GM18868 (cell line): Measurements from ENCODE around the gene HLA-DQA1.
"Not testable (repeated sequence)": the region's sequence is repeated elsewhere in the genome, so short reads cannot be mapped to it uniquely, and the experiment has no call there.

Experiments used
- ATAC-seq: cut with Tn5 transposase; IDR thresholded peaks from one replicate; pipeline ENCODE4 v1.9.1; 2021; ENCODE audit warnings: mild to moderate bottlenecking, moderate library complexity; ENCODE audit not compliant: unreplicated experiment

Gene HLA-DQA1

GRCh38 chr6:32637219-32637880 is at the start of gene HLA-DQA1:
Gene HLA-DQA1, plus strand, starts transcription at chr6:32637406. Its CDS starts 53 bp downstream, at chr6:32637459.
- peak; percentile 86 for ATAC-seq

DNA sequence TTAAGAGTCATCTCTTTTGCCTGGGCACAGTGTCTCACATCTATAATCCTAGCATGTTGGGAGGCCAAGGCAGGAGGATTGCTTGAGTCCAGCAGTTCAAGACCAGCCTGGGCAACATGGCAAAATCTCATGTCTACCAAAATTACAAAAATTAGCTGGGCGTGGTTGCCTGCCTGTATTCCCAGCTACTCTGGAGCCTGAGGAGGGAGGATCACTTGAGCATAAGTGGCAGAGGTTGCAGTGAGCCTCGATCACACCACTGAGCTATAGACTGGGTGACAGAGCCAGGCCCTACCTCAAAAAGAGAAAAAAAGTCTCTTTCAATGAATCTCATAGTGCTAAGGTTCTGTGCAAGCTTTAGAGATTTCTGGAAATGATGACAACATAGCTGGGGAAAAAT is 49.0 kb upstream of the HLA-DQA1 start:
- ATAC-seq, result no peak

DNA sequence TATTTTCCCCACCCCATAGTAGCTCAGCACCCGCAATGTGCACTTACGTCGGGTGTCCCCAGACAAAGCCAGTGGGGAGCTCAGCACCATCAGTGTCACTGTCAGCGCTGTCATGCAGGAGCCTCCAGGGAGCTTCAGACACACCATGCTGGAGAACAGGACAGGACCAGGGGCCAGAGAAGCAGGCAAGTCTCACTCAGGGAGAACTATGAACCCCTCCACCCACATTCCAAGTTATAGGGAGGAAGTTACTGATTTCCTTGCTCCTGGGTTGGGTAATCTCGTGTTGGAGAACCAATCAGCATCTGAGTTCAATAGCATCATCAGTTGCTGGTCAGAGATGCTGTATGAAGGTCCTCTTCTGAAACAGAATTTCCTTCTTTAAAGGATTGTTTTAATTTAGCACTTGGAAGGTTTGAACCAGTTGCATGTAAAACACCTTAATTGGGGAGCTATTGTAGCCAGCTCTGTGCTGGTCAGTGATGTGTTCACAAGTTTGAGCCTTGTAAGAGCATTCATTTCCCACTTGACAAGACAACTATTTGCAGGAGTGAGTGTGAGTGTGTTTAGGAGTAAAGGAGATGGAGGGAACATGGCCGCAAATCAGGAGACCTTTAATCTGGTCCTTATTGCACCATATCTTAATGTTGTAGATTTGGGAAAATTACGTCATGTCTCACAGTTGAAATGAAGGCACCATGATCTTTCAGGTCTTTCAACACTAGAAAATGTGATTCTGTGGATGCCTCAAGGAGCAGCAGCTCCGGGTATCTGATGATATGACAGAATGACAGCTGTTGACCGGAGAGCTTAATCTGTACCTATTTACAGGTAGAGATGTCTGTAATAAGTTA is 47.4 kb upstream of the HLA-DQA1 start, which contains the start of gene HLA-DRB1:
Gene HLA-DRB1, minus strand, starts transcription at position 253 of the 854 bp plus-strand sequence. Its CDS starts 106 bp downstream, at position 147.
- ATAC-seq, result peak; percentile 90

- not testable (repeated sequence) for ATAC-seq
Measured at GRCh38 chr6:32590713-32591112, 46.5 kb upstream of the HLA-DQA1 start.

DNA sequence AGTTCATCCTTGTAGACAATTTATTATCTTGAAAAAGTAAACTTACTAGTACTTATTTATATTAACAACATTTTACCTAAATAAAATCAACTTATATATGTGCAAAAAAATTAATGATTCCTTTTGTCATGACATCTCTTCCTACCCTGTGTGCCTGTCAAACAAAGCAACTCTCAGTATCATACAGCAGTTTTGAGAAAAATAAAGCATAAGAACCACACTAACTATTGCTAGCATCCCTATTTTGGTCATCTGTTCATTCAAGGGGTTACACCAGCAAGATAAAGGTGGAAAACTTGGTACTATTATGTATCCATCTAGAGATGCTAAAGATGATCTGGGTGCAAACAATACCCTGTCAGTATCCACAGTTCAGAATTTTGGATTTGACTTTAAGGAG is 40.2 kb upstream of the HLA-DQA1 start:
- no peak for ATAC-seq

DNA sequence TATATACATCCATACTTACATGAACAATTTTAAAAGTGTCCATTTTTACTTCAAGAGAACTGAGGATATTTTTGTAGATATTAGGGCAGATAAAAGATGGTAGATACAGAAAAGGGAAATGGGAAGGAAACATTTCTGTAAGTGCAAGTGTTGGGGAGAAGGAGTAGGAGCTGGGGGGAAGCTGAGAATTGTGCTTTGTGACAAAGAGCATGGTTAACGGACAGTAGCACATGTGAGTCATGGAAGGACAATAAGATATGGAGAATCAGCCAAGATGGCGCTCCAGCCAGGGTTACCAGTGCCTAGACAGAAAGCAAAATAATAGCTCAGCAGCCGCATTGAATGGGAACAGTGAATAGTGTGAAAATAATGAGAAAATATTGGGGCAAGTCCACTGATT is 34.8 kb upstream of the HLA-DQA1 start:
- ATAC-seq, result no peak

DNA sequence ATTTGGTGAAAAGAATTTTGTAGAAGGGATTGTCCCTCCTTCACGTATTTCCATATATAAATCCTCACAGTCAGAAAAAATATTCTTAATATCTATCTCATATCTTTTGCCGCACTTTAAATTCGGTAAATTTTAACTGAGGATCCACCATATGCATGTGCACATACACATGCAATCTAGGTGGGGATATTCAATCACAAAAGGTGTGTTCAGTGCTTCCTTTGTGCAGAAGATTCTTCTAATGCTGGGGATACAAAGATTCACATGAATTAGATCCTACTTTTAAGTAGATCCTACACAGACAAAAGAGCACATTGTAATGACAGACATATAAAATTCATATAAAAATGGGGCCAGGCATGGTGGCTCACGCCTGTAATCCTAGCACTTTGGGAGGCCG is 34.0 kb upstream of the HLA-DQA1 start:
- ATAC-seq, result no peak

DNA sequence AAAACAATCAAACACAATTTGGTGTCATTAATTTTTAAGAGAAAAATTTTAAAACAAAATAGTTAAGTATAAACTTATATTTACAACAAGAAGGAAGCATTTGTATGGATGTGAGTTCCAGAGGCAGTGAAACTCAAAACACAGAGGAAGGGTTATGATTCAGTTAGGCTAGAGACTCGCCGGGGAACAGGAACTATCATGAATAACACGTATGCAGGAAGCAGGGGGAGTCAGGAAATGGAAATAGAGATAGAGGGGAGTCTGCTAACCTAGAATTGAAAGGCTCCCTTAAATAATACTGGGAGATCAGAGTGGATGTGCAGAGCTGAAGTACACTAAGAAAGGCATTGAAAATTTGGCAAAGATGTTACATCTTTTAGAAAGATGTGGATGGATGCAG is 33.3 kb upstream of the HLA-DQA1 start:
- ATAC-seq, result no peak

- peak; percentile 43 for ATAC-seq
Measured at GRCh38 chr6:32604434-32604877, 32.8 kb upstream of the HLA-DQA1 start.

GRCh38 chr6:32607263-32607987 is 29.8 kb upstream of the HLA-DQA1 start:
- ATAC-seq, result no peak

GRCh38 chr6:32607988-32608298 is 29.3 kb upstream of the HLA-DQA1 start:
- ATAC-seq, result no peak

DNA sequence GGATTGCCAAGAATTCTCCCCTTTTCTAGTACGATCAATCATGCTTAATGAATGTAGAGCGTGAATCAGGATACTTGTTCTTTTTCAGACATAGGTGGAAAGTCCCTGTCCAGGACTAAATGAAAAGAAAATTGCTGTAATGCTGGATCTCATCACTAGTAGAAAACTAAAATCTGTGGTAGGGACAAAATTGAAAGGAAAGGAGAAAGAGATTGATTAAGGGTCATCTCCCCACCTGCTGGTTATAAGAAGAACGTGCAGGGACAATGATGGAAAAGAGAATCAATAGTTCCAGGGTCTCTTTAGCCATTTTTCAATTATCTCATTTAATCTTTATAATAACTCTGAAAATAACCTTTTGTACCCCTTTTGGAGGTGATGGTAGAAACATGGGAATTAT is 28.8 kb upstream of the HLA-DQA1 start:
- ATAC-seq, result no peak

GRCh38 chr6:32609391-32609730 is 27.8 kb upstream of the HLA-DQA1 start:
- no peak for ATAC-seq

DNA sequence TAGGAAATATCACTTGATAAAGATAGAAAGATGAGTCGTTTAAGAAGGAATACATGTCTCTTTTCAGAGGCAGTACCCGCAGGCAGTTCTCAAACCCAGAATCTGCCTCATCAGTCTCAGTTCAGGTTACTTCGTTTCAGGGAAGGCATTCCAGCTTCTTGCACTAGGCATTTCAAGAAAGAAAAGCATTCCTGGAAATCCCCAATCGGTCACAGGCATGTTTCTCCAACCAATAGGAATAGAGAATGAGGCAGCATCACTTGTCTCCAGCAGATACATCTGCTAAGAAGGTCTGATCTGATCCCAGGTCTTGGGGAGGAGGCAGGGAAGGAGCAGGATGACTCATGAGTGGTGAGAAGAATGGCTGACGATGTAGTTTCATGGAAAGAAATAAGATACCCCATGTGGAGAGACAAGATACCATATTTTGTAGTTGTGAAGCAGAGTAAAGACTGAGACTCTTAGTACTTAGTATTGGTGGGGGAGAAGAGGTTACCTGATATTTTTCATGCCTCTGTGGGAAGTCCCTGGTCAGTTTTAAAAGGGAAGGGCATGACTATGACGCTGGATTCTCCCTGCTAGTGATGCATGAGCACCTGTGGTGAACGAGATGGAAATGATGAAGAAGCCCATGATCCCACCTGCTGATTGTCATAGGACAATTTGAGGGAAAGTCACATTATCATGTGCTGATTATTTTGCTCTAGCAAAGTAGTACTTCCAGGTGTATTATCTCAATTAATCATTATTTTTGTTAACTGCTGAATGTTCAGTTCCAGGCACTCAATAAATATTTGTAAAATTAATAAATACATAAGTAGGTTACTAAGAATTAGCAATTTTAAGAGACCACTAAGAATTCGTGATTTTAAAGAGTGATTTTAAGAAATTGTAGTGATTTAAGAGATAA is 27.2 kb upstream of the HLA-DQA1 start:
- ATAC-seq, result peak; percentile 83

DNA sequence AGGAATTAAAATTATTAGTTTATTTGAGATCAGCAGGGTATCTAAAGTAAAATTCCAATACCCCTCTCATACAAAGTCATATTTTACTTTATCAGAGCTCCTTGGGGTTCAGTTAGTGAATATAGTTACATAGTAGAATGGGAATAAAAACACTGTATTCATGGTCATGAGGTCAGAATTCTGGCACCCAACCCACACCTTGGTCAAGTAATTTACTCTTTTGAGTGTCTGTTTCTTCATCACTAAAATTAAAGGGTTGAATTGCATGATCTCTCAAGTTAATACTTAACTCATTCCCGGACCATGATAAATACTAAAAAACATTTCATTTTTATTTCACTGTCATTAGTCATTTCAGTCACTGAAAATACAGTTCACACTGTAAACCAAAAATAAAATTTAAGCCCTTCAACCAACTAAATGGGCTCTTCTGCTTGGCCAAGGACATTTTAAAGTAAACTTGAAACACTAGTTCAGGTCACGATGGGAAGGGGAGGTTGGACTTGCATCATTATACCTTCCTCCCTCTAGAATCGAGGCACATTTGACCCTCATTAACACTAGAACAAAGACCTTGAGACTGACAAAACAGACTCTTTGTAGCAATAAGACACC is 26.4 kb upstream of the HLA-DQA1 start:
- no peak for ATAC-seq

DNA sequence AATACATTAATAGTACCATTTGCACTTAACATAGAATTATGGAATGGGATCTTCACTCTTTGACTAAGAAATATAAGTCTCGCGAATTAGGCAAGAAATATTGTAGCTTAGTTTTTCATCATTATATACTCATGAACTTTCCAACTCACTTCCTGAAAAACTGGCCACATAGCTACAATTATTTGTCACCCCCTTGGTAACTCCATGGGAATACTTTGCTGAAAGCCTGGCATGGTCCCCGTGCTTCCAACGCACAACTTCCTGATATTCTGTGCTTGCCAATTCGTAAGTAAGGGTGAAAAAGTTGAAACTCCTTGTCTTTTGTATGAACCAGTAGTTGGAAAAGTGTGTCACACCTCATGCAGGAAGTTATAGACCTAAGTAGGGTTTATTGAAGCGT is 23.7 kb upstream of the HLA-DQA1 start:
- ATAC-seq, result no peak

DNA sequence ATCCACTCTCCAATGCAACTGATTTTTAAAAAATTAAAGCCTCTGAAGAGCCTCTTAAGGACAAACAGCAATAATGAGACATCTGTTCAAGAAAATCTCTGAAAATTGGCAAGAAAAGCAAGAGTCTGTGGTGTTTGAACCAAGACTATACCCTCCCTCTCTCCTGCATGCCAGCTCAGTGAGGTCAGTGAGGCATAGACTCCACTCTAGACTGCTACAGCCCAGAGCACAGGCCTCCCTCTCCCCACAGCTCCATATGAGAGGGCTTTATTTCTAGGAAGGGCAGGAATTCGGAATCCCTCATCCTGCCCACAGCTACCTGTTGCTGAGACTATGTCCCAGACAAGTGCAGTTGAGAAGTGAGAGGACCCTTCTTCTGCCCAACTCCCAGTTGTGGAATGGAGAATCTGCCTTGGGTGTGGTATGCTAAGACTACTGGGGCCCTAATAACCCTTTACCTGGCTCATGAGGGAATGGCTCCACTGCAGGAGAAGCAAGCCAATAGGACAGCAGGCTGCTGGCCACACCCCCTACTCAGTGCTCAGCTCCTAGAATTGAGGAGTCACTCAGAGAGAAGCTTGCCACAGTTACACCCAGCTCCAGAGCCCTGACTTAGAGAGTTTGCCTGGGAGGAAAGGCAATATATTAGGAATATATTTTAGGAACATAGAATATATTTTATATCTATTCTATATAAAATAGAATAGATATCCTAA is 22.7 kb upstream of the HLA-DQA1 start:
- no peak for ATAC-seq

GRCh38 chr6:32615885-32616532 is 21.2 kb upstream of the HLA-DQA1 start:
- no peak for ATAC-seq

DNA sequence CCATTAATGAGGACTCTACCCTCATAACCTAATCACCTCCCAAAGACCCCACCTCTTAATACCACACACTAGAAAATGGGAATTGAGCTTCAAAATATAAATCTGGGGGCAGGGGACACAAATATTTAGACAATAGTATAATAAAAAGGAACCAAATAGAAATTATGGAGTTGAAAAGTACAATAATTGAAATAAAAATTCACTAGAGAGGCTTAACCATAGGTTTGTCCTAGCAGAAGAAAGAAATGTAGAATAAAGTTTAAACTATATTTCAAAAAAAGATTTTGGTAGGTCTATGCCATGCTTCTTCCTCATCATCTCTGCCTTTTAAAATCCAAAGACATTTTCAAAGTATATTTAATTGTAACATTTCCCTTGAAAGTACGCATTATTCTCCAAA is 19.5 kb upstream of the HLA-DQA1 start:
- ATAC-seq, result no peak
